Neural crest cell (in vitro differentiated cells): ENCODE results near the gene DPEP2. TPM values are rescaled to one million over a fixed set of nuclear protein-coding genes. Genes with fewer than 3 reads are reported as not detected.

Source experiments
- DNase-seq: peaks from one replicate; pipeline ENCODE4 v3.0.0; 2021; ENCODE audit warnings: low read depth, mixed read lengths, low spot score
- H3K27ac Mint-ChIP-seq: one replicate; pipeline ENCODE4 v1.8.0; 2021; ENCODE audit warnings: mild to moderate bottlenecking, mixed read lengths; ENCODE audit not compliant: unreplicated experiment
- H3K27me3 Mint-ChIP-seq: 2 replicates; pipeline ENCODE4 v1.8.0; 2021; ENCODE audit warnings: low read depth, mild to moderate bottlenecking, mixed read lengths
- H3K36me3 Mint-ChIP-seq: 2 replicates; pipeline ENCODE4 v1.8.0; 2021; ENCODE audit warnings: low read depth, mild to moderate bottlenecking, mixed read lengths
- H3K4me1 Mint-ChIP-seq: 2 replicates; pipeline ENCODE4 v1.8.0; 2021; ENCODE audit warnings: mixed read lengths
- H3K4me3 Mint-ChIP-seq: one replicate; pipeline ENCODE4 v1.8.0; 2021; ENCODE audit warnings: mild to moderate bottlenecking, mixed read lengths
- H3K9me3 Mint-ChIP-seq: 2 replicates; pipeline ENCODE4 v1.8.0; 2021; ENCODE audit warnings: mixed read lengths
- total RNA-seq: library from RNA; stranded (reverse); gene quantifications from 2 replicates; pipeline ENCODE4 v1.2.1, GENCODE V29; 2021
- TF ChIP-seq, protein P1 (sequence below): fragments of 200-600 bp; sonication (generic); conservative IDR thresholded peaks from 2 replicates; pipeline ENCODE4 v1.5.0; 2021; ENCODE audit warnings: antibody characterized with exemption, mild to moderate bottlenecking

The DPEP2 gene
- total RNA-seq, 1 donor from 2014 or later: not detected

DNA sequence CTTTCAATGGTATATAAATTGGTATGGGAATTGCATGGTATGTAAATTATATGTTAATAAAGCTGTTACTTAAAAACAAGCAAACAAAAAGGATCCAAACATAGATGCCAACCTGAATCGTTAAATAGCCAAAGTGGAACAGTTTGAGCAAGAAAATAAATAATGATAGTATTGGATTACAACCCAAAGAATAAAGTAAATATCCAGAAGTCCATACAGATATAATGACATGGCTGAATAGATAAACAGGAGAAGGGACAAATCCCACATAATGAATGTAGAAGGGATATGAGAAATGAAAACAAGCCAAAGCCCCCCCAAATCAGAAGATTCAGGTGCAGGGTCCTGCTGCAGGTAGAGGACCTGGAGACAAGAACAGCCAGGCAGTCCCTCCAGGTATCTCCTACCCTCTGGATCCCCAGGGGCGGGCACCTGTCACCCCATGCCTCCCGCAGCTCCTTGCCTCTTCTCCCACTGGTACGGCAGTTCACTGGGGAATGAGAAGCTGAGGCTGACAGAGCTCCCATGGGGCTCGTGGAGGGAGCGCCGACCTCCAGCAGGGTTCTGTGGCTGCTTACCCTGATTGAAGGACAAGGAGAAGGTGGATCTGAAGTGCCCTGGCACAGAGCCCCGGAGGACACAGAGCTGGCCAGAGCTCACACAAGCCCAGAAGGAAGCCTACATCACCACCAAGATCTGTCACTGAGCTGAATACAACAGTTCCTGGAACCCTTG lies 45.5 kb downstream of the DPEP2 start:
- Mint-ChIP-seq H3K9me3 (no peaks in the 10 kb centered on the region), H3K27ac (peak overlapping the region; percentile 89), H3K4me1 (no peaks in the 10 kb centered on the region), H3K36me3 (peaks cover 6% of the 10 kb centered on the region), H3K27me3 (no peaks in the 10 kb centered on the region), H3K4me3 (no peak overlapping the region)
- TF ChIP-seq, protein P1, sequence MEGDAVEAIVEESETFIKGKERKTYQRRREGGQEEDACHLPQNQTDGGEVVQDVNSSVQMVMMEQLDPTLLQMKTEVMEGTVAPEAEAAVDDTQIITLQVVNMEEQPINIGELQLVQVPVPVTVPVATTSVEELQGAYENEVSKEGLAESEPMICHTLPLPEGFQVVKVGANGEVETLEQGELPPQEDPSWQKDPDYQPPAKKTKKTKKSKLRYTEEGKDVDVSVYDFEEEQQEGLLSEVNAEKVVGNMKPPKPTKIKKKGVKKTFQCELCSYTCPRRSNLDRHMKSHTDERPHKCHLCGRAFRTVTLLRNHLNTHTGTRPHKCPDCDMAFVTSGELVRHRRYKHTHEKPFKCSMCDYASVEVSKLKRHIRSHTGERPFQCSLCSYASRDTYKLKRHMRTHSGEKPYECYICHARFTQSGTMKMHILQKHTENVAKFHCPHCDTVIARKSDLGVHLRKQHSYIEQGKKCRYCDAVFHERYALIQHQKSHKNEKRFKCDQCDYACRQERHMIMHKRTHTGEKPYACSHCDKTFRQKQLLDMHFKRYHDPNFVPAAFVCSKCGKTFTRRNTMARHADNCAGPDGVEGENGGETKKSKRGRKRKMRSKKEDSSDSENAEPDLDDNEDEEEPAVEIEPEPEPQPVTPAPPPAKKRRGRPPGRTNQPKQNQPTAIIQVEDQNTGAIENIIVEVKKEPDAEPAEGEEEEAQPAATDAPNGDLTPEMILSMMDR: no peak
- no peak for DNase-seq

DNA sequence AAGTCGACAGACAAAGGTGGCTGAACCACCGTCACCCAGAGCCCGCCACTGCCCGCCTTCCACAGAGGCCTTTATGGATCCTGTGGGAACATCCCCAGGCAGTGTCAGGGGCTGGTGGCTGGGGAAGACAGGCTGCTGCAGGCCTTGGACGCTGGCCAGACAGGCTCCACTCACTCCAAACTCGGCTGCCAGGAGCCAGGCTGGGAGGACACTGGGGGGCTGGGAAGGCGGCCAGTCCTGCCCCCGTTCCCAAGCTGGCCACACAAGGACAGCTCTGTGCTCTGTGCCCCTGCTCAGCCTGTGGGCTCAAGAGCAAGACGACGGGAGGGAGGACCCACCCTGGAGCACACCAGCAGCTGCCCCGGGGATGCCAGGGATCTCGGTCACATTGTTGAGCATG lies 47.8 kb downstream of the DPEP2 start:
- no peaks in the 10 kb centered on the region for H3K9me3 Mint-ChIP-seq
- H3K4me1 Mint-ChIP-seq: no peaks in the 10 kb centered on the region
- TF ChIP-seq, protein P1: no peak
- H3K27me3 Mint-ChIP-seq: no peaks in the 10 kb centered on the region
- no peak overlapping the region for H3K4me3 Mint-ChIP-seq
- DNase-seq: no peak
- H3K36me3 Mint-ChIP-seq: no peaks in the 10 kb centered on the region
- no peak overlapping the region for H3K27ac Mint-ChIP-seq

DNA sequence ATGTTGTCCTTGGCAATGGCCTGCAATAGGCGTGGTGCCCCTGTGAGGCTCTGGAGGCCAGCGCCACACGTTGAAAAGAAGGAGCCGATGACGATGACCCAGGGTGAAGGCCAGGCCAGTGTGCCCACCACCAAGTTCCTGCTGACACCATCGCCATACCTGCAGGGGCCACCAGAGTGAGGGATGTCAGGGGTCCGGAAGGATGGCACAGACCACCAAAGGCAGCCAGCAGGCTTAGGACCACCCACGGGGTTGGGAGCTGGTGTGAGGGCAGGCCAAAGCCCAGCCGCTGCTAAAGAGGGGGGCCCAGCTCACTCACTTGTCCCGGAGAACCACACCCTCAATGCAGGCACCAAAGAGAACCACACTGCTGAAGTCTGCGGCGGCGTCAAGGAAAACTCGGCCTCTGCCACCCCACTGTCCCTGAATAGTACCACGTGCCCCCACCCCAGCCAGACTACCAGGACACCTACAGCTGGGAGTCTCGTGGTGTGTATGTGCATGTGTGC lies 48.9 kb downstream of the DPEP2 start:
- H3K9me3 Mint-ChIP-seq: no peaks in the 10 kb centered on the region
- no peak for DNase-seq
- H3K4me3 Mint-ChIP-seq: no peak overlapping the region
- H3K27me3 Mint-ChIP-seq: no peaks in the 10 kb centered on the region
- TF ChIP-seq, protein P1: no peak
- no peaks in the 10 kb centered on the region for H3K36me3 Mint-ChIP-seq
- H3K27ac Mint-ChIP-seq: no peak overlapping the region
- H3K4me1 Mint-ChIP-seq: no peaks in the 10 kb centered on the region

- DNase-seq: no peak
- Mint-ChIP-seq H3K36me3 (no peaks in the 10 kb centered on the region), H3K4me1 (no peaks in the 10 kb centered on the region)
These were observed 49.6 kb downstream of the DPEP2 start for GRCh38 chr16:67949645-67950044.

GRCh38 chr16:67948015-67948414 lies 51.3 kb downstream of the DPEP2 start:
- H3K9me3 Mint-ChIP-seq: no peaks in the 10 kb centered on the region
- H3K27me3 Mint-ChIP-seq: no peaks in the 10 kb centered on the region
- no peak overlapping the region for H3K4me3 Mint-ChIP-seq
- no peak overlapping the region for H3K27ac Mint-ChIP-seq
- no peak for DNase-seq
- TF ChIP-seq, protein P1: no peak
- no peaks in the 10 kb centered on the region for H3K4me1 Mint-ChIP-seq
- no peaks in the 10 kb centered on the region for H3K36me3 Mint-ChIP-seq

More at GRCh38 chr16:67949645-67950044, 49.6 kb downstream of the DPEP2 start:
- H3K27ac Mint-ChIP-seq: no peak overlapping the region
- TF ChIP-seq, protein P1: no peak
- H3K9me3 Mint-ChIP-seq: no peaks in the 10 kb centered on the region
- H3K4me3 Mint-ChIP-seq: no peak overlapping the region
- H3K27me3 Mint-ChIP-seq: no peaks in the 10 kb centered on the region
